SIG-M5 (cell line): ENCODE measurements around the gene UCKL1.
"Not testable (repeated sequence)": the region's sequence is repeated elsewhere in the genome, so short reads cannot be mapped to it uniquely, and the experiment has no call there.

Experiments
- DNase-seq: peaks from one replicate; lab custom pipeline; 2025; lab: John Stamatoyannopoulos, UW

UCKL1 gene

DNA sequence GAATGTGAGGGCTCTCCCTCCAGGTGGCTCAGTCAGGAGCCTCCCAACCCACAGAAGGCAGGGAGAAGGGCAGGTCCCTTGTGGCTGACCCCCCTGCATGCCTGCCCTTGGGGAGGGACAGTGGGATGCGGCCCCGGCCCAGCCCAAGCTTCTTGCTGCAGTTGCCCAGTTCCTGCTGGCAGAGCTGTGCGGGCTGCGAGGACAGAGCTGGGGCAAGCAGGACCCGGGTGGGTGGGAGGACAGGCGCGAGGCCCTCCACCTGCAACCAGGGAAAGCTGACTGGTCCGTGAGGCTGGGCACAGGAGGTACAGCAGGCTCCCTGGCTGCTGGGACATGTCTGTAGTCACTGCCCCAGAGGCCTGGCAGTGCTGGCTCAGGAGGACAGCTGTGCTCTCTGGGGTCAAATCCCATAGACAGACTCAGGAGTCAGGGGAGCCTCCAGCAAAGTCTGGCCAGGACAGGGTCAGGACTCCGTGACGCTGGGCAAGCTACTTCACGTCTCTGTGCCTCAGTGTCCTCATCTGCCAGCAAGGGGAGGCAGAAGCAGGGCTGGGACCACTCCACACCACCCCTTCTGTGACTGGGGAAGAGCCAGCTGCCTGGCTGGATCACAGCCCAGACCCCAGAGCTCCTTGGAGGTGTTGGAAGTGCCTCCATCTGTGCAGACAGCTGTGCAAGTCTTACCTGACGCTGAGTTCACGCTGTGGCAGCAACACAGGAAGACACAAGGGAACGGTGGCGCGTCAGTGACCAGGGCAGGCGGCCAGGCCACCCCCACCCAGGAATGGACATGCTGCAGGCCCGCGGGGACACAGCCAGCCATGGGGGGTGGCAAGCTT is 13.0 kb downstream of the UCKL1 start:
- DNase-seq, result no peak

DNA sequence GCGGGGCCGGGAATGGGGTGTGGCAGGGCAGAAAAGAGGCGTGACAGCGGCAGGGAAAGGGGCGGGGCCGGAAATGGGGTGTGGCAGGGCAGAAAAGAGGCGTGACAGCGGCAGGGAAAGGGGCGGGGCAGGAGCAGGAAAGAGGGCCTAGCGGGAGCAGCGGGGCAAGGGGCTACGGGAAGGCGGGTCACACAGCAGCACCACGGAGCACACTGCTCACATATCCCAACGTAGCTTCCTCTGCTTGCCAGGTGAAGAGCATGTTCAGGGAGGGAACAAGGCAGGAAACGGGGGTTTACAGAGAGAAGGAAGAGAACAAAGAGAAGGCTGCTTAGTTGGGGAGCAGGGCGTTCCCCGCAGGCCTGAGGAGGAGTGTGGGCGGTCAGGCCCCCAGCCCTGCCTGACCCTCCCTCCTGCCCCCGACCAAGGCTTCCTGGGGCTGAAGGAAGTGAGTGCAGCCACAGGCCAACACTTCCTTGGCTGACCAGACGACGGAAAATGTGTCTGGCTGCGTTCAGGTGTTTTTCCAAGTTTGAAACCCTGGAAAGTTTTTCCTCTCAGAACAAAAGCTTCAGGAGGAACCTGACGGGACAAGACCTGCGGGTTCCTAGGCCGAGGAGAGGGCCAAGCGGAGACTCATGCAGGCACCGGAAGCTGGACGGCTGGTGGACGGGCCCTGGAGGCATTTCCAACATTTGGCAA is 13.8 kb downstream of the UCKL1 start:
- DNase-seq, result no peak

DNA sequence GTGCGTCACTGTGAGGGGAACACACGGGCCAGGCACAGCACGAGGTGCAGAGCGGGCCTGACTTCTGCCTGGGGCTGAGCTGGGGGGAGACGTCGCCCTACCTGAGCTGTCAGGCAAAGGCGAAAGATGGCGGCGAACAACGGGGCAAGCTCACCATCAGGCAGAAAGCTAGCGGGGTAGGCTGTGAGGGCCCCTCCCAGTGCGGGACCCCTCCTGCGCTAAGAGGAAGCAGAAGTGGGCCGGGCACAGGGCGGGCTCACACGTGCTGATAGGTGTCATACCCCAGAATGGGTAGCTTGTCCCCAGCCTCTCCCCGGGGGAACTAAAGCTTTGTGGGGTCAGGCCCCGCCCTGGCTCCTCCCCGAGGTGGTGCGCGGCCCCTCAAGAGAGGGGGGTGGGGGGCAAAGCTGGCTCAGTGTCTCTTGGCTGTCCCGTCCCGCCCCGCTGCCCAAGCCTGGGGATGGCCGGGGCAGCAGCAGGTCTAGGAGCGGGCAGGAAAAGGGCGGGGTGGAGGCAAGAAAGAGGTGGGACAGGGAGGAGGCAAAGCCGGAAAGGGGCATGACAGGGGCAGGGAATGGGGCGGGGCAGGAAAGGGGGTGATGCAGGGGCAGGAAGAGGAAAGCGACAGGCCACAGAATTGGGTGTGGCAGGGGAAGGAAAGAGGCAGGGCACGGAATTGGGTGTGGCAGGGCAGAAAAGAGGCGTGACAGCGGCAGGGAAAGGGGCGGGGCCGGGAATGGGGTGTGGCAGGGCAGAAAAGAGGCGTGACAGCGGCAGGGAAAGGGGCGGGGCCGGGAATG is 14.7 kb downstream of the UCKL1 start:
- no peak for DNase-seq

DNA sequence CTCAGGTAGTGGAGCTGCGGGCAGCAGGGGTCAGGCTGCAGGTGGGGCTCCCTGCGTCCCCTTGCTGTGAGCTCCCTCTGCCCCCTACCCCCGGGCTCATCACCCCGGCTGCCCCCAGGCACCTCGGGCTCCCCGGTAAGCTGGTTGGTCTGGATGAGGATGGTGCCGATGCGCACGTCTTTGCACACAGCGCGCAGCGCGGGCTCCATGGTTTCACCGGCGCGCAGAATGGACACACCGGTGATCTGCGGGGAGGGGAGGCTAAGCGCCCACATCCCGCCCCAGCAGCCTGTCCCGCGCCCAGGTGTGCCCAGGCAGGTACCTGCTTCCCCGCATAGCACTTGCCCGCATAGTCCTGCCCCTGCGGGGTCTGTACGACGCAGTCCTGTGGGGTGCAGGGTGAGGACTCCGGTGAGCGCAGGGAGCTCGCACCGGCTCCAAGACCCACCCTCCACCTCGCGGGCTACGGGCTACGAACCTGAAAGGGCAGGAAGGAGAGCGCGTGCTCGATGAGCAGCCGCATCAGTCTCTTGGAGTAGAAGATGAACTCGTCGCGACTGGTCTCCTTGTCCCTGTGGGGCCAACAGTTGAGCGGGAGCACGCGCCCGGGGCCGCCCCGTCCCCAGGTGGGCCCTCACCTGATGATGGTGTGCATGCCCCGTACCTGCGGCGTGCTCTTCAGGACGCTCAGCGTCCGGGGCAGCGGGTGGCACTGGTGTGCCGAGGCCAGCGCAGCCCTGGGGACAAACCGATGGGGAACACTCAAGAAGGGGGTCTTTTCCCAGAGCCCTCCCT is 15.5 kb downstream of the UCKL1 start:
- no peak for DNase-seq

DNA sequence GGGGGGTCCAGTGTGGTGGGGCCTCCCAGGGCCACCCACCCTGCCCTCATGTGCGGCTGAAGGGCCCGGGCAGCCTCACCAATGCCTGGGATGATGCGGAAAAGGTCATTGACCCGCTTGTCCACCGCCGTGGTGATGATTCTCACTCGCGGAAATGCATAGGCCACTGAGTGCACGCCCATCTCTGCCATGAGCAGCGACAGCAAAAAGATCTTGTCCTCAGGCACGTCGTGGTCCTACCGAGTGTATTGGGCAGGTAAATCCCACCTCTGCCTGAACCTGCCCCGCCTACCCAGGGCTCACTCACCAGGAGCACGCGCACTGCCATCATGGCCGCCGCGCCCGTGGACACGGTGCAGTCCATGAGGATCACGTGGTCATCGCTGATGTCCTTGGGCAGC is 16.1 kb downstream of the UCKL1 start:
- DNase-seq, result no peak

DNA sequence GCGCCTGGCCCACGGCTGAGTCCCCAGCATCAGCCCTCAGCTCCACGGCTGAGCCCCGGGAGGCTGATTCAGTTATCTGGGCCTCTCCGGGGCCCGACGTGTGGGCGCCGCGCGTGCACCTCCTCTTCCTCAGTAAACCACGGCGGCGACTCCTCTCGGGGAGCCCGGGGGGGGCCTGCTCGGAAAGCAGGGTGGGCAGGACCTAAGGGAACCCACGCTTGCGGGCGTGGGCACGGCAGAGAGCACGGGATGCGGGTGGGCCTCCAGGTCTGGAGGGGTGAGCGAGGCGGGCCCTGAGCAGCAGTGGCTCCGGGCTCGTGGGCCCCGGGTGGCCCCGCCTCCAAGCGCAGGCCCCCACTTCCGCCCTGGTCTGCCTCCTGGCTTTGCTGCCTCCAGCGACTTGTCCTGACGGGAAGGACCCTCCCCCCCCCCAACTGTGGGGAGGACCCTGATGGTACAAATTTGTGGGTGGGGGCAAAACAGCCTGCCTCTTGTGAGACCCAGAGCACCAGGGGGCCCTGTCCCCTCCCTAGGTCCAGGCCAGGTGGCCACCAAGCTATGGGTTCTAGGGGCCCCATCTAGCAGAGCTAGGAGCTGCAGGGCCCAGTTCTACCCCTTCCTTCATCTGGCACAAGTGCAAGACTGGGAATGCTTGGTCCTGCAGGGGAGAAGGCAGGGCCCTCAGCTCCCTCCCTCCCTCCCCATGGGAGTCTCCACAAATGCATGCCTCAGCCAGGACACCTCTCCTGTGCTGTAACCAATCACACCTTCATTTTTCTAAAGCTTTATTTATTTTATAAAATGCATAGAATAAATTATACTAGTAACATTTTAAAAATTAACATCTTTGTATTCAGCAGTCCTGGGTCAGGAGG is 16.9 kb downstream of the UCKL1 start:
- no peak for DNase-seq

DNA sequence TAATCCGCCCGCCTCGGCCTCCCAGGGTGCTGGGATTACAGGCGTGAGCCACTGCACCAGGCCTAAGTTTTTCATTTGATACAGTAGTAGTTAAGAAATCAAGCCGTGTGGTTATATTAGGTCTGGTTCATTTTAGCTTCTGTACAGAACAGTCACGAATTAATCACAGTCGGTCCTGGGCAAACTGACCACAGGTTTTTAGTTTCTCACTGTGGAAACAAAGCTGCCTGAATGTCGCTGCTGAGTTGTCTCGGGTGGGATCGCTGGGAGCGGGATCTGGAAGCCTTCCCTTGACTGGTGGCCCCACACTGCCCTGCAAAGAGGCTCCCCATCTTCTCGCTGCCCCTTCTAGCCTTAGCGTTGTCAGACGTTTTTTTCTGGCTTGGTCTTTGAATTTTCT is 18.6 kb downstream of the UCKL1 start:
- DNase-seq, result no peak

DNA sequence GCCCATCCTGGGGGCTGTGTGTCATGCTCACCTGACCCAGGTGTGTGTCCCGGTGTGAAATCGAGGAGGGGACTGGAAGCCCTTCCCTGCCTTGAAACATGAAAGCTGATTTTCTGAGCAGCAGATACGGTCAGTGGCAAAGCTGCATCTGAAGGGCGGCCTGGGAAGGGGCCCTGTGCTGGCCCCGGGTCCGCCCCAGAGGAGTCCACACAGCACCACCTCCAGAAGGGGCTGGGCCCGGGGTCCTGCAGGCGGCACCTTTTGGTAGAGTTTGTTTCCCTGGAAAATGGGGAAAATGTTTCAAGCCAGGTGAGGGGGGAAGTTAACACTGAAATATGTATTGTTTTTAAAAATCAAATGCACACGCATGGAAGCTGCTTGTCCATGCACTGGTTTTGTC is 20.8 kb downstream of the UCKL1 start:
- no peak for DNase-seq

DNA sequence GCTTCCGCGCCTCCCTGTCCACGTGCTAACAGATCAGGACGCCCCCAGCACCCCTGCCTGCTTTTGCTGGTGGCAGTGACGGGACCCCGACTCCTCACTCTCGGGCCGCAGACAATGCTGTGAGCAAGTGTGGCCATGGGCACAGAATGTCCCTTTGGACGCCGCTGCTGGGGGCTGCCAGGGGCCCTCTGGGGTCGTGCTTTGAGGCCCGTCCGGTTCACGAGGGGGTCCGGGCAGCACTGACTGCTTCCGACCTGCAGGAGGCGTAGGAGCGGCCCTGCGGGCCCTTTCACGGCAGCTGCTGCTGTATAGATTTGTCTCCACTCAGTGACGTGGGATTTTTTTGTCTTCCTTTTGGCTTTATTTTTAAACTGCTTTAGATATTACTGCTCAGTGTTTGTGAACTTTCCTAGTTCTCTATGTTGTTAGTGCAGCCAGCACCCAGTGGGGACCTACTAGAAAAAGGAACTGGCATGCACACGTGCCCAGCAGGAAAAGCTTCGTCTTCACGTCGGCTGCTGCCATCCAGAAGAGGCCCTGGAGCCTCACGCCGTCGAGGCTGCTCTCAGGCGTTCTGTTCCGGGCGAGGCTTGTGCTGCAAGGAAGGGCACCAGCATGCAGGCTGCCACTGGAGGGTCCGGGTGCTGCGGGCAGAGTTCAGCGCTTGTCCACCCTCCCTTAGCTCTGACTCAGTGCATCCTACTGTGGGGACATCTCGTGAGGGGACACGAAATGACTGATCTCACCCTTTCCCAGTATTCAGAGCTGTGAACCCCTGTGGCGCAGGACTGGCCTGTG is 21.7 kb downstream of the UCKL1 start:
- DNase-seq, result no peak

DNA sequence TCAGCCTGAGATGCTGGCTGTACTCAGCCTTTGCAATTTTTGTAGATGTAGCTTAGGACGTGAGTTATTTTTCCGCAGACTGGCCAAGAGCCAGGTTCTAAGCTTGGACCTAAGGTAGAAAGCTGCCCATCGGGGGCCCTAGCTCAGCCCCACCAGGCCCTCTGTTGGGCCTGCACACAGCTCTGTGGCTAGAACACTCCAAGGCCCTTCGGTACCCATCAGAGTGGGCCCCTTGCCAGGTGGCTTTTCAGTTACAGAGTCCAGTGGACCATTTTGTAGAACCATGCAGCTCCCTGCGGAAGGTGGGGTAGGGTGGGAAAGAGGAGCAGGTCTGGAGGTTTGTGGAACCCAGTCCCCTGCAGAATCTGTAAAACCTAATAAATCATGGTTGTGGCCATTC is 22.6 kb downstream of the UCKL1 start:
- DNase-seq, result no peak

DNA sequence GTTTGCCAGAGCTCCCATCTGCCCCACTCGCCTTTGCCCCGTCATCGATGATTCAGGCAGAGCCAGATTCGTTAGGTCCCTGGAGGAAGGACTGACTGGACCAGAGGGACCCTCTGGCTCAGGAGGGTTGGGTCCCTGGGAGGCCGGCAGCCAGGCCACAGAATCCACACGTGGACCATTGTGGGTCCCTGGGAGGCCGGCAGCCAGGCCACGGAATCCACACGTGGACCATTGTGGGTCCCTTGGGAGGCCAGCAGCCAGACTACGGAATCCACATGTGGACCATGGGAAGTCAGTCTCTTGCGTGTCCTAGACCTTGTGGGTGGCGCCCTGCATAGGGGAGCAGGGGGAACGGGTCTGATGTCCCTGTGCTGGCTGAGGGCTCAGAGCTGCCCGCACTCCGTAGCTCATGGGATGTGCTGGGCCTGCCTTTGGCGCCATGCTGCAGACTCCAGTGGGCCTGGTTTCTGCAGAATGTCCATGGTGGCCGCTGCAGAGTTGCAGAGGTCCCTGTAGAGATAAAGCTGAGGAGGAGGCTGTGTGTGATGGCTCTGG is 23.5 kb downstream of the UCKL1 start:
- DNase-seq, result no peak

DNA sequence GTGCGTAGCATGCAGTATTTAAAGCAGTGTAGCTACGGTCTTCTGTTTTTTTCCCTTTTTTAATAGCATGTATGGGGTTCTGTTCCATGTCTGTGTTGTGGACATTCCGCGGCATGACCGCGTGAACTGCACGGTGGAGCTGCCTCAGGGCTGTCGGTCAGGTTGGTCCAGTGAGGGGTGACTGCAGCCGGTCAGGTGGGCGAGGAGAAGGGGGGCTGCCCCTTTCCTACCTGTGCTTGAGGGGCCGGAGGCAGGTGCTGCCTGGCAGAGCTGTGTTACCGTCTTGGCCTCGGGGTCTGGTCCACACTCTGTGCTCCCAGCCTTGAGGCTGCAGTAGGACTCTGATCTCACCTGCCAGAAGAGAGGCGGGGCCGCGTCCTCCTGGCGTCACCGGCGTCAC is 24.5 kb downstream of the UCKL1 start:
- no peak for DNase-seq

DNA sequence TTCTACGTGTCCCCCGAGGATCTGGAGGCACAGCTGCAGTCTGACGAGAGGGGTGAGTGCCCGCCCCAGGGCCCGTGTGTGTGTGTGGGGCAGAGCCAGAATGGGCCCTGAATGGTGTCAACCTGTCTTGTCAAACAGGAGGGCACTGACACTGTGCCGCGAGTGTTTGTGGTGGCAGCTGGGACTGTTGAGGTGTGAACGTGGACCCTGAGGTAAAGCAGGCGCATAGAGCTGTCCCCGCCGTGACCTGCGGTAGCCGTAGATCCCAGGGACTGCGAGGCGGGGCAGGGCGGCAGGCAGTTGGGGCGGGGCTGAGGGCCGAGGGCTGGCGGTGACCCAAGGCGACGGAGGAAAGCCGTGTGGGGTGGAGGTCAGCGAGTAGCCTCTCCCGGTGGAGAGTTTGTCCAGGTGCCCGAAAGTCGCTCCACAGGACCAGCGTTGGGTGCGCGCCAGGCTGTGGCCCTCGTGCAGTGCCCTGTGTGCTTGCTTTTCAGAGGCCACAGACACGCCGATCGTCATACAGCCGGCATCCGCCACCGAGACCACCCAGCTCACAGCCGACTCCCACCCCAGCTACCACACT is 25.2 kb downstream of the UCKL1 start:
- DNase-seq, result no peak

DNA sequence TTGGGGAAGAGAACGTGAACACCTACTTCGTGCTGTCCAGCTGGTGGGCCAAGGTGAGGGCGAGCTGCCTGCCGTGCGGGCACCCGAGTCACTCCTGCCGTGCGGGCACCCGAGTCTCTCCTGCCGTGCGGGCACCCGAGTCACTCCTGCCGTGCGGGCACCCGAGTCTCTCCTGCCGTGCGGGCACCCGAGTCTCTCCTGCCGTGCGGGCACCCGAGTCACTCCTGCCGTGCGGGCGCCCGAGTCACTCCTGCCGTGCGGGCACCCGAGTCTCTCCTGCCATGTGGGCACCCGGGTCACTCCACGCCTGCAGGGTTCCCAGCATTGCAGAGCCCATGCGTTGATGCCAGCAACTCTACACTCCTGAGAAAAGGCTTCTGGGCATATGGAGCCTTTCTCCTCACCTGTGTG is 26.7 kb downstream of the UCKL1 start:
- not testable (repeated sequence) for DNase-seq

DNA sequence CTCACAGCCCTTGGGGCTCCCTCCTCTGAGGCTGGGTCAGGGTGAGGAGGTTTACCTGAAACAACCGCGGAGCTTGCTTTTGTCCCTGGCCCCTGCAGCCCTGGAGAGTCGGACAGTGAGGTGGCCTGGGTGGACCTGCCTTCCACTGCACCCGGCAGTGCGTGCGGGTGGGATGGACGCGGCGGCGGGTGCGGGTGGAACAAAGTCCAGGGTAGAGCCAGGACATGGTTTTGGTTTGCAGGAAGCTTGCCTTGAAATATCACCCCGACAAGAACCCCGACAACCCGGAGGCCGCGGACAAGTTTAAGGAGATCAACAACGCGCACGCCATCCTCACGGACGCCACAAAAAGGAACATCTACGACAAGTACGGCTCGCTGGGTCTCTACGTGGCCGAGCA is 27.1 kb downstream of the UCKL1 start:
- no peak for DNase-seq

DNA sequence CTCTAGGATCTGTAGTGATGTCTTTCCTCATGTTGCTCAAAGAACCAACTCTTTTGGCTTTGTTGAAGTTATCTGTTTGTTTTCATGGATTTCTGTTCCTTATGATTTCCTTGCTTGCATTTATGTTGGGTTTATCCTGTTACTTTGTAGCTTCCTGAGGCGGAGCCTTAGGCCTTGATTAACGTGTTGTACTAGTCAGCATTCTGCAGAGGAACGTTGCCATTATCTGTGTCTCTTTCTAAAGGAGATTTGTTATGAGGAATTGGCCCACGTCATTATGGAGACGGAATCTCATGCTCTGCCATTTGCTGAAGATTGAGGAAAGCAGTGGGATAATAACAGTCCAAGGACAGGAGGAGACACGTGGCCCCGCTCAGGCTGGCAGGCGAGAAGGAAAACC is 29.9 kb downstream of the UCKL1 start:
- DNase-seq, result no peak

DNA sequence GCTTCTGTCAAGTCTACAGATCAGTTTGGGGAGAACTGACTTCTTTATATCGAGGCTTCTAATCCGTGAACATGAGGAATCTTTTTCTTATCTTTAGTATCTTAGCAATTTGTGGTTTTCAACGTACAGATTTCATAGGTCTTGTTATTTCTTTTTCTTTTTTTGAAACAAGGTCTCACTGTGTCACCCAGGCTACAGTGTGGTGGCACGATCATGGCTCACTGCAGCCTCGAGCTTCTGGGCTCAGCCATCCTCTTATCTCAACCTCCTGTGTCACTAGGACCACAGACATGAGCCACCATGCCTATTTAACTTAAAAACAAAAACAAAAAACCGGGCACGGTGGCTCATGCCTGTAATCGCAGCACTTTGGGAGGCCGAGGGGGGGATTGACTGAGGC is 32.0 kb downstream of the UCKL1 start:
- no peak for DNase-seq

DNA sequence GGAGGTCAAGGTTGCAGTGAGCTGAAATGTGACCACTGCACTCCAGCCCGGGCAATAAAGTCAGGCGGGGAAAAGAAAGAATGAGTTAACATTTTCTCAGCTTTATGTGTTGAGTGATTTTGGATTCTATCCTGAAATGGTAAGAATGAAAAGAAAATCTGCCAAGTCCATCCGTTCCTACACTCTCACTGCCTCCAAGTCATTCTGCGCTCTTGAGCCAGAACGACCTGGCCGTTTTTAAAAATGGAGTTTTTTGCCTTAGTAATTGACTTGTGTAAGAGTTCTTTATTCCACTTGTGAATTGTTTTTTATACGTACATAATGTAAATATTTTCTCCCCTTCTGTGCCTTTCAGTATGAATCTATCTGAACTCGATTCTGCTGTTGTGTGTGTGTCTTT is 32.6 kb downstream of the UCKL1 start:
- no peak for DNase-seq

DNA sequence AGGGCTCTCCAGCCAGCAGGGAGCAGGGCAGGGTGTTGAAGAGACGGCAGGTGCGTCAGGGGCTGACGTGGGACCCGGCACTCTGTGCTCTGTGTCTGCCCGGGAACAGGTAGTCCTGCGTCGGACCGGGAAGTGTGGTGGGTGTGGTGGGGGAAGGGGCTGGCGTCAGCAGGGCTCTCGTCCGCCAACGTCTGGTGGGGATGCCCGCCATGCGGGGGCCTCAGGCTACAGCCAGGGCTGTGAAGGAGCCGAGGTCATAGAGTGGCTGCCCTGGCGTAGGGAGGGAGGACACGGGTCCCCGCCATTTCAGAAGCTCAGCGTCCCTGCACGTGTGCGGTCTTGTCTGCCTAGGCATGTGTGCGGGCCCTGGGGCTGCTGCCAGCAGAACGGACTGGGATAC is 36.0 kb downstream of the UCKL1 start:
- DNase-seq, result no peak

DNA sequence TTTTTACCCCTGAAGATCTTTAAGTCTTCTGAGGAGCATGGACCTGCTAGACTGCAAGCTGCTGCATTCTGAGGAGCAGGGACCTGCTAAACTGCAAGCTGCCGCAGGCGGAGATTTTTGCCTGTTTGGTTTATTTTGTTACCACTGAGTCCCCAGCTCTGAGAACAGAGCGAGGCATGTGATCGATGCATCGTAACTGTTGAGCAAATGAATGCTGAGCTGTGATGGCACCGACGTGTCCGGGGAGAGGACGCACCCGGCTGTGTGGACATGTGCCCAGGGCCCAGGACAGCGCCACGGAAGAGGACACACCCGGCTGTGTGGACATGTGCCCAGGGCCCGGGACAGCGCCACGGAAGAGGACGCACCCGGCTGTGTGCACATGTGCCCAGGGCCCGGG is 37.1 kb downstream of the UCKL1 start:
- no peak for DNase-seq
